Measurements from ENCODE around the gene ST6GALNAC3.

ST6GALNAC3 gene

DNA sequence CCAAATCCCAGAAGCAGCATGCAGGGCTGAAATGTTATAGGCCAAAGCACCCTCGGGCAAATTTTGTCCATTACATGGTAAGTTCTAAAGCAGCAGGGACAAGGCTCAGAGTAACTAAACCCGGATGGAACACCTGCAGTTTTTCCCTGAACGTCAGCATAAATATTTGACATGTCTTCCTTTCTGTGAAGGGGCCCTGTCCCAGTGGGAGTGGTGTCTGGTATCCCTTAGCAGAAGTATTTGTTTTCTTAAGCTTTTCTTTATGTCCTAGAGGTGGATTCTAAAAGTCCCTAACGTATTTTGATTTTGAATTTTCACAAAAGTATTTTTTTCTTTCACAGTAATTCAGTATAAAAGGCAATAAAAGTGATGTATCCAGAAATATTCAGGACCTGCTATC, 223.9 kb downstream of the ST6GALNAC3 start (continued):
- TF ChIP-seq, protein P1, sequence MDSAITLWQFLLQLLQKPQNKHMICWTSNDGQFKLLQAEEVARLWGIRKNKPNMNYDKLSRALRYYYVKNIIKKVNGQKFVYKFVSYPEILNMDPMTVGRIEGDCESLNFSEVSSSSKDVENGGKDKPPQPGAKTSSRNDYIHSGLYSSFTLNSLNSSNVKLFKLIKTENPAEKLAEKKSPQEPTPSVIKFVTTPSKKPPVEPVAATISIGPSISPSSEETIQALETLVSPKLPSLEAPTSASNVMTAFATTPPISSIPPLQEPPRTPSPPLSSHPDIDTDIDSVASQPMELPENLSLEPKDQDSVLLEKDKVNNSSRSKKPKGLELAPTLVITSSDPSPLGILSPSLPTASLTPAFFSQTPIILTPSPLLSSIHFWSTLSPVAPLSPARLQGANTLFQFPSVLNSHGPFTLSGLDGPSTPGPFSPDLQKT (IDR thresholded peaks at IDR 0.05; ENCODE audit: borderline replicate concordance, low read depth, low read length) = no peak
- TF ChIP-seq ZFP37 (tag by site-specific recombination; IDR thresholded peaks at IDR 0.05) (no peak), ZNF221 (tag by site-specific recombination; IDR thresholded peaks at IDR 0.05; ENCODE audit: borderline replicate concordance) (no peak), ZNF426 (tag by site-specific recombination; IDR thresholded peaks at IDR 0.05) (no peak), ZNF561 (tag by site-specific recombination; IDR thresholded peaks at IDR 0.05; ENCODE audit: borderline replicate concordance) (0 out of 2 replicates have a peak, but pooled peaks have one; percentile 47), ZNF837 (tag by site-specific recombination; IDR thresholded peaks at IDR 0.05) (no peak), ZNF335 (tag by site-specific recombination; conservative IDR thresholded peaks at IDR 0.05) (0 out of 2 replicates have a peak, but pooled peaks have one; percentile 27)

DNA sequence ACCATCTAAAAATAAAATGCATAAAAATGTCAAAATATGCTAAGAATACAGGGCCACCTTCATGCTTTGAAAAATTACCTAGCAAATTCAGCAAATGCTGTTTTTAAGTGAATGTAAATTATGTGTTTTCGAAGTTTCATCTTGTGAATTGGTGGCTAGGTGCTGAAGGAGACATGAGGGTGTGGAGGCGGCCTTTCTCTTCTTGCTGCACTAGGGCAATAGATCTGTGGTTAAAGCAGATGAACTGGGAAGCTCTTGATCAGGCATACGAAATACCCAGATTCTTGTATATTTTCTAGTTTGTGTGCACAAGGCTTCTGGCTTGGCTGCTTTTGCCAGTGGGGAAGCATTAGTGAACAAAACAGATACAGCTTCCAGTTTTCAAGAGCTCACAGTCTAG, 224.5 kb downstream of the ST6GALNAC3 start:
- H3K27ac ChIP-seq (ENCODE audit: extremely low read depth, low read depth, low read length) = no peak overlapping the region
- no peaks in the 10 kb centered on the region for H3K9me3 ChIP-seq (ENCODE audit: control insufficient read depth, insufficient read depth, low read depth, low read length)
- H3K4me1 ChIP-seq (ENCODE audit: control insufficient read depth, insufficient read depth, low read length) = peaks cover 10% of the 10 kb centered on the region
- CTCF ChIA-PET = no interaction called here
- H3K4me3 ChIP-seq (ENCODE audit: low read depth, low read length) = no peak overlapping the region
- TF ChIP-seq ZFP37 (tag by site-specific recombination; IDR thresholded peaks at IDR 0.05) = no peak
- no peaks in the 10 kb centered on the region for H3K36me3 ChIP-seq (ENCODE audit: control insufficient read depth in 2 of 2, insufficient read depth in 1 of 2, low read length in 2 of 2)
- POLR2A ChIA-PET = no interaction called here

DNA sequence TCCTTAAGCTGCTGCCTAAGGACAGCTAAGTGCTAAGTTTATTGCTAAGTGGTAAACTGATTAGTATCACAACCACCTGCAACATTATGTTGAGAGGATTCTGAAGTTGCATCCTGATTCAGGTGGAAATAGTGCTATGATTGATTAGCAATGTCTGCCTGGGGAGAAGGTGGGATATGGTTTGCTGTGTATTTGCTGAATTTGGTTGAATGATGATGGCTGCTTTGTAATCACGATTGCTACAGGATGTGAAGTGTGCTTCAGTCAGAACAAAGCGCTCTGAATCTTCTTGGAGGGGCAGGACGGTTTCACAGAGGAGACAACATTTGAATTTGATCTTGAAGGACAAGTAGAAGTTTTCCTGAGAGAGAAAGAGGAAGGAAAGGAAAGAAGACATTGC, 226.0 kb downstream of the ST6GALNAC3 start:
- POLR2A ChIA-PET = no interaction called here
- TF ChIP-seq, protein P2, sequence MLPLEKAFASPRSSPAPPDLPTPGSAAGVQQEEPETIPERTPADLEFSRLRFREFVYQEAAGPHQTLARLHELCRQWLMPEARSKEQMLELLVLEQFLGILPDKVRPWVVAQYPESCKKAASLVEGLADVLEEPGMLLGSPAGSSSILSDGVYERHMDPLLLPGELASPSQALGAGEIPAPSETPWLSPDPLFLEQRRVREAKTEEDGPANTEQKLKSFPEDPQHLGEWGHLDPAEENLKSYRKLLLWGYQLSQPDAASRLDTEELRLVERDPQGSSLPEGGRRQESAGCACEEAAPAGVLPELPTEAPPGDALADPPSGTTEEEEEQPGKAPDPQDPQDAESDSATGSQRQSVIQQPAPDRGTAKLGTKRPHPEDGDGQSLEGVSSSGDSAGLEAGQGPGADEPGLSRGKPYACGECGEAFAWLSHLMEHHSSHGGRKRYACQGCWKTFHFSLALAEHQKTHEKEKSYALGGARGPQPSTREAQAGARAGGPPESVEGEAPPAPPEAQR (tag by site-specific recombination; IDR thresholded peaks at IDR 0.05) = no peak
- TF ChIP-seq, protein P3, sequence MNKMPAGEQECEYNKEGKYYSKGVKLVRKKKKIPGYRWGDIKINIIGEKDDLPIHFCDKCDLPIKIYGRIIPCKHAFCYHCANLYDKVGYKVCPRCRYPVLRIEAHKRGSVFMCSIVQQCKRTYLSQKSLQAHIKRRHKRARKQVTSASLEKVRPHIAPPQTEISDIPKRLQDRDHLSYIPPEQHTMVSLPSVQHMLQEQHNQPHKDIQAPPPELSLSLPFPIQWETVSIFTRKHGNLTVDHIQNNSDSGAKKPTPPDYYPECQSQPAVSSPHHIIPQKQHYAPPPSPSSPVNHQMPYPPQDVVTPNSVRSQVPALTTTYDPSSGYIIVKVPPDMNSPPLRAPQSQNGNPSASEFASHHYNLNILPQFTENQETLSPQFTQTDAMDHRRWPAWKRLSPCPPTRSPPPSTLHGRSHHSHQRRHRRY (tag by site-specific recombination; IDR thresholded peaks at IDR 0.05) = no peak
- peak; percentile 88 for TF ChIP-seq ZBTB17 (tag by site-specific recombination; IDR thresholded peaks at IDR 0.05)
- Histone ChIP-seq H3K9me3 (ENCODE audit: control insufficient read depth, insufficient read depth, low read depth, low read length) (no peaks in the 10 kb centered on the region), H3K36me3 (ENCODE audit: control insufficient read depth in 2 of 2, insufficient read depth in 1 of 2, low read length in 2 of 2) (no peaks in the 10 kb centered on the region), H3K27ac (ENCODE audit: extremely low read depth, low read depth, low read length) (no peak overlapping the region), H3K4me1 (ENCODE audit: control insufficient read depth, insufficient read depth, low read length) (peaks cover under 1% of the 10 kb centered on the region), H3K4me3 (ENCODE audit: low read depth, low read length) (no peak overlapping the region)
- CTCF ChIA-PET = no interaction called here

DNA sequence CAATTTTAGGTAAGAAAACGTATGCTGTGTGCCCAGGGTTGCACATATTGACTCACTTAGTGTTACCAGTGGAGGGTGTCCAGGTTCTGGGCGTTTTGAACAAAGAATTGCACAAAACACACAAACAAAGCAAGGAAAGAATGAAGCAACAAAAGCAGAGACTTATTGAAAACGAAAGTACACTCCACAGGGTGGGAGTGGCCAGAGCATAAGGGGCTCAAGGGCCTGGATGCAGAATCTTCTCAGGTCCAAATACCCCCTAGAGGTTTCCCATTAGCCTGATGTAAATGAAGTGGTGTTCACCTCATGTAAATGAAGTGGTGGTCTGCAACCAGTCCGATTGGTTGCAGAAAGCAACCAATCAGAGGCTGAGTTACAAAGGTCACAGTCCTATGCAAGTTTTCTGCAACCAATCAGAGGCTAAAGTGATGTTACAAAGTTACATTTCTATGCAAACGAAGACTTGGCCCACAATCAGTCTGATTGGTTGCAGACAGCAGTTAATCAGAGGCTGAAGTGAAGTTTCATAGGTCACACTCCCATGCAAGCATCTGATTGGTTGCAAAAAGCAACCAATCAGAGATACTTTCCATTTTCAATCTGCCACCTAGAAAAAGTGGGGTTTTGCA, 228.3 kb downstream of the ST6GALNAC3 start:
- ChIA-PET POLR2A (no interaction called here), CTCF (no interaction called here)
- Histone ChIP-seq H3K36me3 (ENCODE audit: control insufficient read depth in 2 of 2, insufficient read depth in 1 of 2, low read length in 2 of 2) (no peaks in the 10 kb centered on the region), H3K4me1 (ENCODE audit: control insufficient read depth, insufficient read depth, low read length) (no peaks in the 10 kb centered on the region; the same call in 1 of the 2 replicates), H3K4me3 (ENCODE audit: low read depth, low read length) (no peak overlapping the region), H3K27ac (ENCODE audit: extremely low read depth, low read depth, low read length) (no peak overlapping the region), H3K9me3 (ENCODE audit: control insufficient read depth, insufficient read depth, low read depth, low read length) (no peaks in the 10 kb centered on the region)
- TF ChIP-seq SP2 (tag by site-specific recombination; IDR thresholded peaks at IDR 0.05) (peak; percentile 42), ZNF654 (tag by site-specific recombination; IDR thresholded peaks at IDR 0.05; ENCODE audit: low read depth) (no peak)

DNA sequence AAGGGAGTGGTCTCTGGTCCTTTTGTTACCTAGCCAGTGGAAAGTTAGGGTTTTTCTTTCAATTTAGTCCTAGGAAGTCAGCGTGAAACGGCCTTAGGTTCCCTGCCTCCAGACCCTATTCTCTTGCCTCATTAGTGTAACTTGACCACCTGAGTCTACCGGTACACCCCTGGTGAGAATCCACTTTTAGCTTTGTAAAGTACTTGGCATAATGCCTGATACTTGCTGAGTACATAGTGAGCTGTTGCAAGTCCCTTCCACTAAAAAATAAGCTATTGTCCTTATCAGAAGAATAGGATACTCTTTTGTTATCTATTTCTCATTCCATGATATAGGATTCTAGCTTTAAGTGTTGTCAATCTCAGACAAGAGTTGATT, 228.8 kb downstream of the ST6GALNAC3 start:
- ChIA-PET POLR2A (no interaction called here), CTCF (no interaction called here)
- Histone ChIP-seq H3K36me3 (ENCODE audit: control insufficient read depth in 2 of 2, insufficient read depth in 1 of 2, low read length in 2 of 2) (no peaks in the 10 kb centered on the region), H3K27ac (ENCODE audit: extremely low read depth, low read depth, low read length) (no peak overlapping the region), H3K9me3 (ENCODE audit: control insufficient read depth, insufficient read depth, low read depth, low read length) (no peaks in the 10 kb centered on the region), H3K4me1 (ENCODE audit: control insufficient read depth, insufficient read depth, low read length) (no peaks in the 10 kb centered on the region; the same call in 1 of the 2 replicates), H3K4me3 (ENCODE audit: low read depth, low read length) (no peak overlapping the region)
- TF ChIP-seq, protein P4, sequence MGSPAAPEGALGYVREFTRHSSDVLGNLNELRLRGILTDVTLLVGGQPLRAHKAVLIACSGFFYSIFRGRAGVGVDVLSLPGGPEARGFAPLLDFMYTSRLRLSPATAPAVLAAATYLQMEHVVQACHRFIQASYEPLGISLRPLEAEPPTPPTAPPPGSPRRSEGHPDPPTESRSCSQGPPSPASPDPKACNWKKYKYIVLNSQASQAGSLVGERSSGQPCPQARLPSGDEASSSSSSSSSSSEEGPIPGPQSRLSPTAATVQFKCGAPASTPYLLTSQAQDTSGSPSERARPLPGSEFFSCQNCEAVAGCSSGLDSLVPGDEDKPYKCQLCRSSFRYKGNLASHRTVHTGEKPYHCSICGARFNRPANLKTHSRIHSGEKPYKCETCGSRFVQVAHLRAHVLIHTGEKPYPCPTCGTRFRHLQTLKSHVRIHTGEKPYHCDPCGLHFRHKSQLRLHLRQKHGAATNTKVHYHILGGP (tag by site-specific recombination; IDR thresholded peaks at IDR 0.05) = no peak
- TF ChIP-seq, protein P5, sequence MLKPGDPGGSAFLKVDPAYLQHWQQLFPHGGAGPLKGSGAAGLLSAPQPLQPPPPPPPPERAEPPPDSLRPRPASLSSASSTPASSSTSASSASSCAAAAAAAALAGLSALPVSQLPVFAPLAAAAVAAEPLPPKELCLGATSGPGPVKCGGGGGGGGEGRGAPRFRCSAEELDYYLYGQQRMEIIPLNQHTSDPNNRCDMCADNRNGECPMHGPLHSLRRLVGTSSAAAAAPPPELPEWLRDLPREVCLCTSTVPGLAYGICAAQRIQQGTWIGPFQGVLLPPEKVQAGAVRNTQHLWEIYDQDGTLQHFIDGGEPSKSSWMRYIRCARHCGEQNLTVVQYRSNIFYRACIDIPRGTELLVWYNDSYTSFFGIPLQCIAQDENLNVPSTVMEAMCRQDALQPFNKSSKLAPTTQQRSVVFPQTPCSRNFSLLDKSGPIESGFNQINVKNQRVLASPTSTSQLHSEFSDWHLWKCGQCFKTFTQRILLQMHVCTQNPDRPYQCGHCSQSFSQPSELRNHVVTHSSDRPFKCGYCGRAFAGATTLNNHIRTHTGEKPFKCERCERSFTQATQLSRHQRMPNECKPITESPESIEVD (tag by site-specific recombination; IDR thresholded peaks at IDR 0.05) = peak; percentile 63
- TF ChIP-seq ZNF610 (tag by site-specific recombination; IDR thresholded peaks at IDR 0.05; ENCODE audit: borderline replicate concordance) (no peak), EGR2 (tag by site-specific recombination; IDR thresholded peaks at IDR 0.05; ENCODE audit: low read depth) (no peak)
- TF ChIP-seq, protein P6, sequence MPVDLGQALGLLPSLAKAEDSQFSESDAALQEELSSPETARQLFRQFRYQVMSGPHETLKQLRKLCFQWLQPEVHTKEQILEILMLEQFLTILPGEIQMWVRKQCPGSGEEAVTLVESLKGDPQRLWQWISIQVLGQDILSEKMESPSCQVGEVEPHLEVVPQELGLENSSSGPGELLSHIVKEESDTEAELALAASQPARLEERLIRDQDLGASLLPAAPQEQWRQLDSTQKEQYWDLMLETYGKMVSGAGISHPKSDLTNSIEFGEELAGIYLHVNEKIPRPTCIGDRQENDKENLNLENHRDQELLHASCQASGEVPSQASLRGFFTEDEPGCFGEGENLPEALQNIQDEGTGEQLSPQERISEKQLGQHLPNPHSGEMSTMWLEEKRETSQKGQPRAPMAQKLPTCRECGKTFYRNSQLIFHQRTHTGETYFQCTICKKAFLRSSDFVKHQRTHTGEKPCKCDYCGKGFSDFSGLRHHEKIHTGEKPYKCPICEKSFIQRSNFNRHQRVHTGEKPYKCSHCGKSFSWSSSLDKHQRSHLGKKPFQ (tag by site-specific recombination; IDR thresholded peaks at IDR 0.05) = peak; percentile 54

Data from HEK293 (cell line).